Erythroblast (primary cell): Measurements from ENCODE around the gene OR14J1.

ENCODE experiments used
- GATA1 ChIP-seq: IDR thresholded peaks from 2 replicates; pipeline ENCODE4 v1.6.1; 2011; ENCODE audit warnings: low read depth, mild to moderate bottlenecking, control low read depth, low read length, moderate library complexity
- POLR2A ChIP-seq: IDR thresholded peaks from 2 replicates; pipeline ENCODE4 v1.6.1; 2011; ENCODE audit warnings: mild to moderate bottlenecking, low read length

DNA sequence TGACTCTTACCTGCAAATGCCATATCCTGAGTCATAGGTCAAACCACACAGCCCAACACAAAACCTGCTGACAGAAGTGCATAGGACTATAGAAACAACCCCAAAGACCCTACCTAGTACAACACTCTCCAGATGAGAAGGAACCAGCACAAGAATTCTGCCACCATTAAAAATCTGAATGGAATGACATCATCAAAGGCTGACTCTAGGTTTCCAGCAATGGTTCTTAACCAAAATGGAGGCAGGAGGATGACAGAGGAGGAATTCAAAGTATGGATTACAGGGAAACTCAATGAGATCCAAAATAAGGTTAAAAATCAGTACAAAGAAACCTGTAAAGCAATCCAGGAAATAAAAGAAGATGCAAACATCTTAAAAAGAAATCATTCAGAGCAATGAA, 31.2 kb downstream of the OR14J1 start:
- TF ChIP-seq POLR2A, result no peak
- no peak for TF ChIP-seq GATA1
